ENCODE data around the gene SPATA13.
A peak's percentile ranks its signal among the peaks of the same experiment; 100 is the strongest.
"Not testable (repeated sequence)": the region's sequence is repeated elsewhere in the genome, so short reads cannot be mapped to it uniquely, and the experiment has no call there.

The SPATA13 gene

DNA sequence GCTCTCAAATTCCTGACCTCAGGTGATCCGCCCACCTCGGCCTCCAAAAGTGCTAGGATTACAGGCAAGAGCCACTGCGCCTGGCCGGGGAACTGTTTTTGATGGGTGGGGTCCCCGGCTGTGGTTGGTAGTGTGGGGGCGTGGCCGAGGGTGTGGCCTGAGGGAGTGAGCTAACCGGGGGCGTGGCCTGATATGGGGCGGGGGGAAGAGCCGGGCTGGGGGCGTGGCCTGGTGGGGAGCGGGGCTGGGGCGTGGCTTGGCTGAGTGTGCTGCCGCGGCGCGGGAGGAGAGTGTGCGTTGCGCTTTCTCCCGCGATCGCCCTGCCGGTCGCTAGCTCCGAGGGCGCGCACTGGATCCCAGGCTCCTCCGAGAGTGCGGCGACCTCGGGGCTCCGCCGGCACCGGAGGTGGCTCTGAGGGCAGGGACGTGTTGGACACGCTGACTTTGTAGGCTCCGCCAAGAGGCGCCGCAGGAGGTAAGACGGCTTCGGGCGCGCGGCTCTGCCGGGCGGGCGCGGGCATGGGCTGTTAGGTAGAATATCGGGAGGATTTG, at the start of gene SPATA13:
Gene SPATA13, plus strand, starts transcription at position 263 of the 552 bp plus-strand sequence. CDS start 62,210 bp downstream, outside the sequence.
- peak; percentile 76 to 95 (median 89) for DNase-seq

- DNase-seq = no peak
Observed at GRCh38 chr13:24112791-24113190, 47.7 kb upstream of the SPATA13 start.

GRCh38 chr13:24115671-24116070, 44.8 kb upstream of the SPATA13 start:
- no peak for DNase-seq

DNA sequence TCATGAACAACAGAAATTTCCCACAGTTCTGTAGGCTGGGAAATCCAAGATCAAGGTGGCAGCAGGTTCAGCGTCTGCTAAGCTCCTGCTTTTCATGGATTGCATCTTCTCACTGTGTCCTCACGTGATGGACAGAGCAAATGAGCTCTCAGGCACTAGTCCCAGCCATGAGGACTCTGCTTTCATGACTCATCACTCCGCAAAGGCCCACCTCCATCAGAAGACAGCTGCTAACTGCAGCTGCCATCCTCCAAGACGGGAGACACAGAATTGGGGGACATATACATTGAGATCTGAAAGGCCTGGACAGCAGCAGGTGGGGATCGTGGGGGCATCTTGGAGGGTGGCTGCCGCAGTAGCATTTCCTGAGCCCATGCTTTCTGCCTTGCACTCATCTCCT, 44.4 kb upstream of the SPATA13 start:
- no peak for DNase-seq

- DNase-seq = no peak
Observed at GRCh38 chr13:24118576-24118975, 41.9 kb upstream of the SPATA13 start.

GRCh38 chr13:24119626-24120508, 40.7 kb upstream of the SPATA13 start:
- DNase-seq = no peak

GRCh38 chr13:24122045-24122444, 38.5 kb upstream of the SPATA13 start:
- DNase-seq = not testable (repeated sequence)

GRCh38 chr13:24122569-24122968, 38.0 kb upstream of the SPATA13 start:
- no peak for DNase-seq

DNA sequence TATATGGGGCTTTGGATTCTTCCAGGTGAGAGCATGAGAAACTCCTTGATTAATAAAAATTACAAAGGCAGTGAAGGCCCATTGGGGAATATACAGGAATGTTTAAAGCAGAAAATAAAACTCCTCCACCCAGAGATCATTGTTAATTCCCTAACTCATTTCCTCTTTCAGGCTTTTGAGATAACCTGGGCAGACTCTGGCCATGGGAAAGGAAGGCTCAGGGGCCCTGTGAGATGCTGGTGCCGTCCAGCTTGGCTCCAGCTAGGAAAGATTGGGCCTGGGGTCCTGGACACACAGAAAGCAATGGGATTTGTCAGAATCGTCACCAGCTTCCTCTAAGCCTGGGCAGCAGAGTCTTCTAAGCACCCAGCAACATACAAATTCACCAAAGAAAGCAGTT, 36.8 kb upstream of the SPATA13 start:
- no peak for DNase-seq

DNA sequence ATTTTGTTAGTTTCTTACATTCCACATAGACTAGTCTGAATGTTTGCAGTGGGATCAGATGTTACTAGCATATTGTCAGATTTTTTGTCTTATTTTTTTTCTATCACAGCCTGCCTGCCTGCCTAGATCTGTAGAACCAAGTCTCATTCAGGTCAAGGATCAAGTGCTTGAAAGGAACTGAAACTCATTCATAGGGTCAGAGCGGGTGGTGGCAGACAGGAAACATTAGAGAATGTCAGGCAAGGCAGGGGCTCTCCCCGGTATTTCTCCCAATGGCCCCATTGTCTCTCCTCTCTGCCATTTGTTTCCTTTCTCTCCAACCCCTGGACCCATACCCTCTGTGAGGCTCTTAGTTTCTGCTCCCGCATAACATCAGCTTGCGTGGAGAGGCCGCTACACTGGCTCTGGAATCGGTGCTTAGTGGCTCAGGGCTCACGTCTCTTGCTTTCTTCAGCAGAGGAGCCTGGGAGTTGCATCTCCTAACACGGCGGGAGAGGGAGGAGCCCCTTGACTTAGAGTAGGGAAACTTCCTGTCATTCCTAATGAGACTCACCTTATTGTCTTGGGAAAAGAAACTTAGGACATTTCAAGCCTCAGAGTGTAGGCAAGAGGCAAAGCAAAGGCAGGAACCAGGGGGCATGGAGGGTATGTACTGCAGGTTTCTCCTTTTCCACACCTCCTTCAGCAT, 35.6 kb upstream of the SPATA13 start:
- no peak for DNase-seq

- DNase-seq = no peak
Observed at GRCh38 chr13:24127116-24127631, 33.3 kb upstream of the SPATA13 start.

GRCh38 chr13:24128112-24128511, 32.4 kb upstream of the SPATA13 start:
- no peak for DNase-seq

DNA sequence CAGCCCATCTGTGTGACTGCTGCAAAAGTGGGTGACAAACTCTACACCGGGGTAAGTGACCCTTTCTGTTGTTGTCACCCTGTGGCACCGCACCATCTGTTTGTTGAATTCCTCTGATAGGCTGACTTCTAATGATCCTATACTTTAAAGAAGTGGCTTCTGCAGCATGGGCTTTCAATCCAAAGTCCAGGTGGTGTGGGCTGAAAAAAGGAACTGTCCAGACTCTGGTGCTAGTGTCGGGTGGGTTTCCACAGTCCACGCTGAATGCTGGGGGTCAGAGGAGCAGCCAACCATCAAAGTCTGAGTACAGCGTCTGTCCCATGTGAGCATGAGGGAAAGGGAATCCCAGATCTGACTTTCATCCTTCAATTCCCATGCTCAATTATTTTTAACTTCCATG, 31.6 kb upstream of the SPATA13 start:
- DNase-seq = no peak

DNA sequence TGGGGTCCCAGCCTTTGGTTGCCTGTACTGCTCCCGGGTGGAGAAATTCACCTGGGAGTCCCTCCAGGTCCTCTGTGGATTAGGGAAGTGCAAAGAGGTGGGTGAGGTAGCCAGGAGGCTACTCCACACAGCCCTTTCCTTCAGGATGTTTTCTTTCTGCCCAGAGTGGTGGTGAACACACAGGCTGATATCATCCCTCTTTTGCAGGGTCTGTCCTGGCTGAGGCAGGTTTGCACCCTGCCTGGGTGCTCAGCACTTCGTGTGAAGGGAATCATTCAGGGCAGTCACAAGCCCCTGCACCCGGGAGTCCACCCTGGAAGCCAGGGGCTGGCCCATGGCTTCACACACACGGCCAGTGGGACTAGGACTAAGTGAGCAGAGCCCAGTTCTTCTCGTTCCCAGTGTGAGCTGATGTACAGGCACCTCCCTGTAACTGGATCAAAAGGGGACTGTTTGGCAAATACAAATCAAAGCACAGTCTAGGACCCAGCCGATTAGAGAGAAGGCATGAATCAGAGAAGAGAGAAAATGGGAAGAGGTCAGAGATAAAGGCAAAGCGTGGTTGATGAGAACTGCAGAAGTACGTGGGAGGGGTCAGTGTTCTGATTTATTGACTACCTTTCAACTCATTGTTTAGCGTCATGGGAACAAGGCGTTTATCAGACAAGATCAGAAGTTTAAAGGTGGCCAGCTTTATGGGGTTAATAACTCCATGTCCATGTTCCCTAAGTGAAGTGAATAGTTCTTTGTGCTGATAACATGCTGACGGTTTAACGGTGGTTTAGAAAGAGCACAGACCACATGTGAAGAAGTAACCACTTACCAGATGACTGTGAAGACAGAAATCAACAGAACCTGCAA, 30.4 kb upstream of the SPATA13 start:
- no peak for DNase-seq

DNA sequence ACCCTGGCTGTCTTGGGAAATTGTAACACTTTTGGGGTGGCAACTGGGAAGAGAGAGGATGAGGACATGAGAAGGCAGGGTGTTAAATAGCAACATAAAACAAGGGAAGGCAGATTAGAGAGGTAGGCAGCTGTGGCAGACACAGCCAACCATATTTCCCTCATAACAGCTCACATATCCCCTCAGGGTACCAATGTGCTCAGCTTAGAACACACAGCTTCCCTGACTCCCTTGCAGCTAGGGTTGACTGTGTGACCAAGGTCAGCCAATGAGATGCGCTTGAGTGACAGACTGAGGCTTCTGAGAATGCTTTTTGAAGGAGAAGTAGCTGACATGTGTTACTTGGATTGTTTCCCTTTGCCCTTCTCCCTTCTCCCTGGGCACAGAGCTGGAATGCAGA, 28.8 kb upstream of the SPATA13 start:
- DNase-seq = no peak

DNA sequence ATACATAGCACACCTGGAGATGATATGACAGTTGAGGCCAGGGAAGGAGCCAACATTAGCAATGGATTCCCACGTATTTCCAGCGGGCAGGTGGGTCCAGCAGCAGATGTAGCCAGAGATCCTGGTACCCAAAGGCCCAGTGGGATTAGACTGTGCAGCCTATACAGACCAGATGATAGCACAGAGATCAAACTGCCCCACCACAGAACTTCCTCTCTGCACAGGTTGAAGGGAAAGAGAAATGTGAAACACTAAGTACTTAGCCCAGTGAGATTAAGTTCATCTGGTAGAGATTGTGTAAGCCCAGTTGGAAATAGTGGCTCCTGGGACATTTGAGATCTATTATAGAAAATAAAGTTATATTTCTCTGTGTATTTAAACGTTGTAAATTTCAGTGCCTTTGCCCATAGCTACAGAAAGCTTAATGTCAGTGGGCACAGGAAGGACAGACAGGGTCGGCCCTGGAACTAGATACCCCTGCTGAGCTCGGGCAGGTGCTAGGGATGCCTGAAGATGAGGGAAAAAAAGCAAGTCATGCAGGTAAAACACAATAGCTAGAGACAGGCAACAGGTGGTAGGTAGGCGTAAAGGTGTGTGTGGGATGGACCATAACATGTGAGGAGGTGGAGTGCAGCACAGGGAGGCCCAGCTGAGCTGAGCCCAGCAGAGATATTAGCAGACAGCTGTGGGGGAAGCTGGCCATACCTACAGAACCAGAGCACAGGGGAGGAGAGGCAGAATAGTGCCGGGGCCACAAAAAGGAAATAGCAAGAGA, 27.3 kb upstream of the SPATA13 start:
- DNase-seq = no peak

- DNase-seq = no peak
Observed at GRCh38 chr13:24134231-24134630, 26.3 kb upstream of the SPATA13 start.

- DNase-seq = no peak
Observed at GRCh38 chr13:24134757-24135156, 25.8 kb upstream of the SPATA13 start.

DNA sequence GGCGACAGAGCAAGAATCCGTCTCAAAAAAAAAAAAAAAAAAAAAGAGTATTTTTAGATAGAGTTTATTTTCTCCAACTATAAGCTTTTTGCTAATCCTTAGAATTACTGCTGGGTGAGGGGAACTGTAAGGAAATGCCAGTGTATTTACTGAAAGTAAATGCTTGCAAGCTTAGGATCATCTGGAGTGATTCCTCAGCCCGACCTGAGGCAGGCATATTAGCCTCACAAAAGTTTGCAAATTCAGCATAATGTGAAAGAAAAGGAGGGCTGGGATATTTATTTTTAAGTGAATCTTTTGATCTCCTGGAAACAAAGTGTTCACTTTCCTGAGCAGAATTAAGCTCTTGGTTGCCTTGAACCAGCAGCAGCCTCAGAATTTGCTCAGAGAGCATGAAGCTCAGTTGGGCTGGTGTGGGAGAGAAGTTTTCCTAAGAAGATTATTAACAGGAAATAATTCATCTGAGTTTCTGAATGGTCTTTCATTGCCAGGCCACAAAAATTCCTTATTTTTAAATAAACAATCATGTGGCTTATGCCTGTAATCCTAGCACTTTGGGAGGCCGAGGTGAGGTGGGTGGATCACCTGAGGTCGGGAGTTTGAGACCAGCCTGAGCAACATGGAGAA, 24.7 kb upstream of the SPATA13 start:
- no peak for DNase-seq

DNA sequence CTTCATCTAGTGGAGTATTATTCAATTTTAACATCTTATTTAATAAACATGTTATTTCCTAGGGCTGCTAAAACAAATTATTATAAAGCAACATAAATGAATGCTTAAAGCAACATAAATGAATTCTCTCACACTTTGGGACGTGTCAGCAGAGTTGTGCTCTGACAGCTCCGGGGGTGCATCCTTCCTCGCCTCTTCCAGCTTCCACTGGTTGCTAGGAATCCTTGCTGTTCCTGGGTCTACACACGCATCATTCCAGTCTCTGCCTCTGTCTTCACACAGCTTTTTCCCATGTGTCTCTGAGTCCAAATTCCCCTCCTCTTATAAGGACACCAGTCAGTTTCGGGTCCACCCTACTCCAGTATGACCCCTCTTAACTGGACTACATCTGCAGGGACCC, 21.6 kb upstream of the SPATA13 start:
- no peak for DNase-seq

DNA sequence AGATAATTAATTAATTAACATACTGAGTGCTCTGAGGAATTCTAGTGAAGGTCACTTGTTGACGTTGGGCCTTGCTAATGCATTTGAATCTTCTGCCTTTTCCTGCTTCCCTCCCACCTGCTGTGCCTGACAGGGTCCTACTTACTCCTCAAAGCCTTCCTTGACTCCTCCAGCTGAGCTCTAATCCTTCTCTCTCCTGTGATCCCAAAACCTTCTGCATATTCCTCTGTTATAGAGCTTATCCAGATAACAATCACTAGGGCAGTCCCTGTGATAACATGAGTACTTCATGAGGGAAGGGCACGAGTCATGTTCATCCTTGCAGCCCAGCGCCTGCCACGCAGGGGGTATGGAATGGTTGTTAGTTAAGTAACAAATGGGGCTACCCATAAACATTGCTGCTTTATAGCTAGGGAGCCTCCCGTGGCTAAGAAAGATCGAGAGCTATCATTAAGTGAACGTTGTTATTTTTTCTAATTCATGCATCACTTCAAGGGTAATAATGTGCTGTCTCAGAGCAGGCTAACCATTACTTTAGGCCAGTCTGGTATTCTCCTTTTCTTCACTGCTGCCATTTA, 19.1 kb upstream of the SPATA13 start:
- no peak for DNase-seq

Data from activated naive CD4-positive, alpha-beta T cell (primary cell).